ENCODE data around the gene MEIOSIN.

- TF ChIP-seq CTCF (IDR thresholded peaks at IDR 0.05; ENCODE audit: low read depth, low read length, missing input control) = no peak
- TF ChIP-seq JUND (IDR thresholded peaks at IDR 0.05) = no peak
- TF ChIP-seq MAX (IDR thresholded peaks at IDR 0.05) = no peak
Measured at GRCh38 chr19:45766869-45767346, 33.7 kb downstream of the MEIOSIN start.
